Measurements from ENCODE around the gene HSD17B8. TPM values are rescaled to one million over a fixed set of nuclear protein-coding genes. Genes with fewer than 3 reads are reported as not detected.
"Not testable (repeated sequence)": the region's sequence is repeated elsewhere in the genome, so short reads cannot be mapped to it uniquely, and the experiment has no call there.

The HSD17B8 gene
- total RNA-seq, 1 donor from 2014 or later: not detected

GRCh38 chr6:33217681-33218080 lies 13.2 kb downstream of the HSD17B8 start:
- intact Hi-C loops (cut with DNase I): no loop called here
- no peaks in the 10 kb centered on the region for H3K36me3 ChIP-seq
- H3K4me1 ChIP-seq: peaks cover 0 to 5% of the 10 kb centered on the region in 2 donors
- no peak overlapping the region for H3K27ac ChIP-seq
- TF ChIP-seq CTCF (IDR thresholded peaks at IDR 0.05): no peak
- DNase-seq (ENCODE audit: low spot score in 2 of 2): no peak
- H3K4me3 ChIP-seq: no peak overlapping the region
- H3K27me3 ChIP-seq: no peaks in the 10 kb centered on the region
- H3K9me3 ChIP-seq: no peaks in the 10 kb centered on the region

- DNase-seq (ENCODE audit: low spot score in 2 of 2); H3K9me3 ChIP-seq; H3K4me3 ChIP-seq; H3K36me3 ChIP-seq; H3K4me1 ChIP-seq; intact Hi-C loops (cut with DNase I); H3K27ac ChIP-seq; H3K27me3 ChIP-seq: not testable (repeated sequence)
Observed at GRCh38 chr6:33226503-33227120, 22.2 kb downstream of the HSD17B8 start.

GRCh38 chr6:33235221-33235634 lies 30.8 kb downstream of the HSD17B8 start:
- DNase-seq (ENCODE audit: low spot score in 2 of 2): no peak
- Histone ChIP-seq H3K9me3 (no peaks in the 10 kb centered on the region), H3K27ac (no peak overlapping the region), H3K4me1 (no peaks in the 10 kb centered on the region), H3K4me3 (no peak overlapping the region), H3K27me3 (no peaks in the 10 kb centered on the region), H3K36me3 (no peaks in the 10 kb centered on the region)
- intact Hi-C loops (cut with DNase I): no loop called here
- TF ChIP-seq CTCF (IDR thresholded peaks at IDR 0.05): no peak

GRCh38 chr6:33236328-33236727 lies 31.9 kb downstream of the HSD17B8 start:
- Histone ChIP-seq H3K27me3 (no peaks in the 10 kb centered on the region), H3K4me3 (no peak overlapping the region), H3K36me3 (no peaks in the 10 kb centered on the region), H3K4me1 (no peaks in the 10 kb centered on the region), H3K27ac (no peak overlapping the region), H3K9me3 (no peaks in the 10 kb centered on the region)
- intact Hi-C loops (cut with DNase I): no loop called here
- no peak for DNase-seq (ENCODE audit: low spot score in 2 of 2)
- TF ChIP-seq CTCF (IDR thresholded peaks at IDR 0.05): no peak

GRCh38 chr6:33236852-33237251 lies 32.4 kb downstream of the HSD17B8 start:
- intact Hi-C loops (cut with DNase I): no loop called here
- TF ChIP-seq CTCF (IDR thresholded peaks at IDR 0.05): no peak
- H3K27me3 ChIP-seq: no peaks in the 10 kb centered on the region

GRCh38 chr6:33237741-33238140 lies 33.3 kb downstream of the HSD17B8 start:
- H3K27ac ChIP-seq: no peak overlapping the region
- TF ChIP-seq CTCF (IDR thresholded peaks at IDR 0.05): no peak
- H3K36me3 ChIP-seq: no peaks in the 10 kb centered on the region
- H3K9me3 ChIP-seq: no peaks in the 10 kb centered on the region
- no peak overlapping the region for H3K4me3 ChIP-seq
- no peaks in the 10 kb centered on the region for H3K27me3 ChIP-seq
- no peak for DNase-seq (ENCODE audit: low spot score in 2 of 2)
- H3K4me1 ChIP-seq: no peaks in the 10 kb centered on the region
- intact Hi-C loops (cut with DNase I): no loop called here

More at GRCh38 chr6:33236852-33237251, 32.4 kb downstream of the HSD17B8 start:
- H3K4me1 ChIP-seq: no peaks in the 10 kb centered on the region
- H3K9me3 ChIP-seq: no peaks in the 10 kb centered on the region
- no peak overlapping the region for H3K27ac ChIP-seq
- H3K4me3 ChIP-seq: no peak overlapping the region
- no peaks in the 10 kb centered on the region for H3K36me3 ChIP-seq
- no peak for DNase-seq (ENCODE audit: low spot score in 2 of 2)

Measured in ascending aorta (tissue), 2 donors.